Right ventricle myocardium inferior (tissue), 1 donor: ENCODE results near the gene EIF3C. TPM values are rescaled to one million over a fixed set of nuclear protein-coding genes. Genes with fewer than 3 reads are reported as not detected.
A peak's percentile ranks its signal among the peaks of the same experiment; 100 is the strongest.
"Not testable (repeated sequence)": the region's sequence is repeated elsewhere in the genome, so short reads cannot be mapped to it uniquely, and the experiment has no call there.

Source experiments
- ATAC-seq: fragments of 200-7000 bp; cut with Tn5 transposase; one replicate; pipeline ENCODE4 v1.9.1; 2020; ENCODE audit warnings: mild to moderate bottlenecking, moderate library complexity
- DNase-seq: peaks from one replicate; pipeline ENCODE4 v3.0.0; 2021; ENCODE audit errors: missing footprints
- intact Hi-C: fragments of 100-400 bp; cut with DNase I; formaldehyde crosslinking; loops from one replicate; pipeline ENCODE4 v1.11.0; 2022
- microRNA-seq: library from miRNA; unstranded; fragments of <30 nt; microRNA quantifications from one replicate; pipeline ENCODE4 v1.2.0, GENCODE V29; 2020
- total RNA-seq: library from RNA; stranded (reverse); fragmentation: NEBNext Ultra II Directional; extraction: Animal tissue kit (Norgen Biotek cat#: 25700); gene quantifications from one replicate; pipeline ENCODE4 v1.2.1, GENCODE V29; 2021
- donor health status: DM: no; HTN: yes; CAD: no; lungs with severe emphysema.

Gene EIF3C
- total RNA-seq, 1 donor from 2014 or later: 357 TPM

DNA sequence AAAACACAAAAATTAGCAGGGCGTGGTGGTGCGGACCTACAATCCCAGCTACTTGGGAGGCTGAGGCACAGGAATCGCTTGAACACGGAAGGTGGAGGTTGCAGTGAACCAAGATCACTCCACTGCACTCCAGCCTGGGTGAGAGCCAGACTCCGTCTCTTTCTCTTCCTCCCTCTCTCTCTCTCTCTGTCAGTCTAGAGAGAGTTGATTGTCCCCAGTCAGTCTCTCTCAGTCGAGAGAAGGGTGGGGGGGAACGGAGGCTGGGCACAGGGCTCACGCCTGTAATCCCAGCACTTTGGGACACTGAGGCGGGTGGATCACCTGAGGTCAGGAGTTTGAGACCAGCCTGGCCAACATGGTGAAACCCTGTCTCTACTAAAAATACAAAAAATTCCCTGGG is 30.0 kb downstream of the EIF3C start:
- intact Hi-C loops, DNase-seq, ATAC-seq: not testable (repeated sequence)

- intact Hi-C loops, ATAC-seq: not testable (repeated sequence)
- DNase-seq: peak; percentile 45
Observed at GRCh38 chr16:28746618-28747350, 35.5 kb downstream of the EIF3C start.

- intact Hi-C loops: not testable (repeated sequence)
- ATAC-seq (peak; percentile 99), DNase-seq (peak; percentile 68)
Observed at GRCh38 chr16:28749997-28750465, 38.8 kb downstream of the EIF3C start.

DNA sequence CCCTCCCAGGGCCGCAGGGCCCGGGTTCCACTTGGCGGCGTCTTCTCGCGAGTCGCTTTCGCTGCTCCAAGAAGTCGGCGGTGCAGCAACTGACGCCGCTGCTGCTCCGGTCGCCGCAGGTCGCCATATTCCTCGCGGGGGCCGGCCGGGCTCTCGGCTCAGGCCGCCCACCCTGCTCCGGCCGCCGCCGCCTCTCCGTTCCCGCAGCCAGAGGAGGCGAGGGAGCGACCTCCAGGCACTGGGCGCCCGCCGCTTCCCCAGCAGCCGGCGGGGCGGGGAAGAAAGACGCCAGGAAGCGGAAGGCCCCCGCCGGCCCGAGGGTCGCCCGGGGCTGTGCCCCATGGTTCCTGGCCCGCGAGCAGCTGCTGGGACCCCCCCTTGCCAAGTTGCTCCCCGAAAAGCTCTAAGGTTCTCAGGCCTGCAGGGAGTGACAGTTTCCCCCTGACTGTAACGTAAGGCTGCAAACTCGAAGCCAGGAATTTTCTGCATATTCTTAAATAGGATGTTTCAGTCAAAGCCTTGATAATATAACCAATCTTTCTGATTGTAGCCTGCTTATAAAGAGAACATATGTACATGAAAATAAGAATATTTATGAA is 39.3 kb downstream of the EIF3C start:
- DNase-seq, intact Hi-C loops: not testable (repeated sequence)
- ATAC-seq: peak; percentile 76

DNA sequence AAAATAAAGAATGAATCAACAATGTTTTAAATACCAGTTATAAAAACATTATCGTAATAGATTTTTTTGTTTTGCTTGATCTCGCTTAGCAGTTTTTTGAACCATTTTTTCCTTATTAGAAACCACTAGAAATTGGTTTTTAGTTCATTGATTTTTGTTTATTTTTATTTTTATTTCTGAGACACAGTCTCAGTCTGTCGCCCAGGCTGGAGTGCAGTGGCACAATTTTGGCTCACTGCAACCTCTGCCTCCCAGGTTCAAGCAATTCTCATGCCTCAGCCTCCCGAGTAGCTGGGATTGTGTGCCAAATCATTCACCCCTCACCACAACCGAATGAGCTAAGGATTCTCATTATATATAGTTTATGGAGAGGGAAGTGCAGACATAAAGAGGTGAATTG is 40.2 kb downstream of the EIF3C start, which contains the start of gene NPIPB9:
Gene NPIPB9 (plus strand): TSS at position 301 of the 400 bp plus-strand sequence.
- ATAC-seq, DNase-seq, intact Hi-C loops: not testable (repeated sequence)

DNA sequence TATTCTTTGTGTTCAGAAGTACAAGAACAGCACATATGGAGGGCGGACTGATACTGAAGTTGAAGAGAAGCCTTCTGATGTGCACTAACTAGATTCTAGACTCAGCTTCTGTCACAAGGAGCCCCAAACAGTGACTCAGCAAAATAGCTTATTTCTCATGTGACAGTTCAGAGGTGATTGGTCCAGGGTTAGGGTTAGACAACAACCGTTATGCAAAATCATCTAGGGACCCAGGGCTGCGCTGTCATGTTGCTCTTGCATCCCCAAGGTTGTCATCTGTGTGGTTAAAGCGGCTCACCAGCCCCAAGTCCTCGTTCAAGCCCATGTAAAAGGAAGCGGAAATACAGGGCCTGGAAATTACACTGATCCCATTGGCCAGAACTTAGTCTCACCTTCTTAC is 70.4 kb downstream of the EIF3C start:
- intact Hi-C loops, ATAC-seq, DNase-seq: not testable (repeated sequence)

DNA sequence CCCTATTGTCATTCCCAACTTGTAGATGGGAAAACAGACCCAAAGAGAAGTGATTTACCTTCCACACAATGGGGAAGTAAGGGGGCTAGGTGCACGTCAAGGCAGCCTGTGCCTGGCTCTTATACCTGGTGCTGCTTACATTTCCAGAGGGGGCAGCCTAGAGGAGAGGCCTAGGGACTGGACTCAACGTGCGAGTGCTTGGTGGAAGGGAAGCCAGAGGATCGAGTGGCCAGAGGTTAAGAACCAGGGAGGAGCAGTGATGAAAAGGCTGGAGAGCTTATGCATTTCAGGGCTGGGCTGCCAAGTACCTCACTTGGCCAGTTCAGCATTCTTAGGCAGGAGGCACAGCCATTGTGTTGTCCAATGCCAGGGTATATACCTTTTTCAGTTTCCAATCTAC is 71.1 kb downstream of the EIF3C start:
- ATAC-seq, intact Hi-C loops, DNase-seq: not testable (repeated sequence)

Small RNAs within 50 kb of the gene (microRNA-seq; reads per million reads assigned to microRNA genes)
- gene MIR6862-2: not detected

Other genes starting within 250 kb of the EIF3C start
- gene NPIPB7, start 239.1 kb upstream of the EIF3C start, total RNA-seq: not detected
- 14.8 TPM for gene CLN3, start 219.4 kb upstream of the EIF3C start, total RNA-seq
- 0.51 TPM for gene APOBR, start 216.8 kb upstream of the EIF3C start, total RNA-seq
- gene IL27, start 204.6 kb upstream of the EIF3C start, total RNA-seq: not detected
- gene NUPR1, start 172.5 kb upstream of the EIF3C start, total RNA-seq: 49.6 TPM
- gene SGF29, start 157.5 kb upstream of the EIF3C start, total RNA-seq: 20.2 TPM
- 1.8 TPM for gene SULT1A2, start 114.4 kb upstream of the EIF3C start, total RNA-seq
- gene SULT1A1, start 101.4 kb upstream of the EIF3C start, total RNA-seq: 14.8 TPM
- gene NPIPB8, start 73.4 kb upstream of the EIF3C start, total RNA-seq: not detected
- not detected for gene NPIPB9, start 40.3 kb downstream of the EIF3C start, total RNA-seq
- gene ATXN2L, start 111.5 kb downstream of the EIF3C start, total RNA-seq: 46.3 TPM
- gene TUFM, start 134.9 kb downstream of the EIF3C start, total RNA-seq: 252 TPM
- 41.3 TPM for gene SH2B1, start 152.4 kb downstream of the EIF3C start, total RNA-seq
- 0.11 TPM for gene ATP2A1, start 167.0 kb downstream of the EIF3C start, total RNA-seq
- 22.3 TPM for gene RABEP2, start 213.8 kb downstream of the EIF3C start, total RNA-seq
- not detected for gene CD19, start 220.5 kb downstream of the EIF3C start, total RNA-seq
- 16.4 TPM for gene NFATC2IP, start 239.5 kb downstream of the EIF3C start, total RNA-seq